H9 (cell line): ENCODE results near the gene KCNK1. TPM values are rescaled to one million over a fixed set of nuclear protein-coding genes. Genes with fewer than 3 reads are reported as not detected.

Source experiments
- DNase-seq: peaks from one replicate; pipeline ENCODE4 v3.0.0-alpha.2; 2017
- H2AFZ ChIP-seq: one replicate; pipeline ENCODE4 v1.6.1; 2013; ENCODE audit warnings: mild to moderate bottlenecking, low read length, control low read depth, moderate library complexity
- H2AK5ac ChIP-seq: 2 replicates; pipeline ENCODE4 v1.6.1; 2013; ENCODE audit warnings: low read length, control low read depth, mixed read lengths; ENCODE audit not compliant: insufficient read length
- H2BK120ac ChIP-seq: one replicate; pipeline ENCODE4 v1.6.1; 2013; ENCODE audit warnings: low read depth, mild to moderate bottlenecking, low read length, control low read depth, inconsistent platforms; ENCODE audit not compliant: poor library complexity, severe bottlenecking
- H2BK12ac ChIP-seq: 2 replicates; pipeline ENCODE4 v1.6.1; 2013; ENCODE audit warnings: low read length, control low read depth, mixed read lengths, low read depth; ENCODE audit not compliant: insufficient read length
- H2BK15ac ChIP-seq: 2 replicates; pipeline ENCODE4 v1.6.1; 2013; ENCODE audit warnings: low read depth, low read length, control low read depth
- H2BK20ac ChIP-seq: one replicate; pipeline ENCODE4 v1.6.1; 2013; ENCODE audit warnings: low read depth, mild to moderate bottlenecking, low read length, control low read depth, inconsistent platforms; ENCODE audit not compliant: poor library complexity, severe bottlenecking
- H2BK5ac ChIP-seq: 2 replicates; pipeline ENCODE4 v1.6.1; 2013; ENCODE audit warnings: low read length, control low read depth, mixed read lengths; ENCODE audit not compliant: insufficient read length
- H3K14ac ChIP-seq: 2 replicates; pipeline ENCODE4 v1.6.1; 2013; ENCODE audit warnings: low read length, control low read depth; ENCODE audit not compliant: insufficient read depth
- H3K18ac ChIP-seq: 2 replicates; pipeline ENCODE4 v1.6.1; 2013; ENCODE audit warnings: low read depth, mild to moderate bottlenecking, mixed read lengths, low read length, control low read depth; ENCODE audit not compliant: insufficient read length
- H3K23ac ChIP-seq: 2 replicates; pipeline ENCODE4 v1.6.1; 2013; ENCODE audit warnings: low read length, control low read depth, mixed read lengths, low read depth; ENCODE audit not compliant: insufficient read length
- H3K23me2 ChIP-seq: 2 replicates; pipeline ENCODE4 v1.6.1; 2013; ENCODE audit warnings: low read depth, mild to moderate bottlenecking, mixed read lengths, low read length, control low read depth; ENCODE audit not compliant: insufficient read length, poor library complexity, severe bottlenecking
- H3K27ac ChIP-seq: 2 replicates; pipeline ENCODE4 v1.5.1; 2013; ENCODE audit warnings: low read length, control low read depth, mixed read lengths, low read depth; ENCODE audit not compliant: insufficient read length
- H3K27me3 ChIP-seq: 2 replicates; pipeline ENCODE4 v1.6.1; 2013; ENCODE audit warnings: low read length, control low read depth, inconsistent platforms; ENCODE audit not compliant: insufficient read depth
- H3K4ac ChIP-seq: 2 replicates; pipeline ENCODE4 v1.6.1; 2013; ENCODE audit warnings: low read depth, mild to moderate bottlenecking, control low read depth, inconsistent platforms, low read length, moderate library complexity
- H3K4me1 ChIP-seq: 2 replicates; pipeline ENCODE4 v1.6.1; 2013; ENCODE audit warnings: low read length, control low read depth, inconsistent platforms; ENCODE audit not compliant: insufficient read depth
- H3K4me2 ChIP-seq: 2 replicates; pipeline ENCODE4 v1.6.1; 2013; ENCODE audit warnings: low read length, control low read depth, mixed read lengths; ENCODE audit not compliant: insufficient read length, insufficient read depth
- H3K56ac ChIP-seq: 2 replicates; pipeline ENCODE4 v1.6.1; 2013; ENCODE audit warnings: low read depth, mild to moderate bottlenecking, mixed read lengths, low read length, control low read depth; ENCODE audit not compliant: insufficient read length
- H3K79me1 ChIP-seq: 2 replicates; pipeline ENCODE4 v1.6.1; 2013; ENCODE audit warnings: low read depth, mild to moderate bottlenecking, moderate library complexity, low read length, control low read depth, inconsistent platforms; ENCODE audit not compliant: insufficient read depth, poor library complexity, severe bottlenecking
- H3K79me2 ChIP-seq: 2 replicates; pipeline ENCODE4 v1.6.1; 2013; ENCODE audit warnings: low read length, control low read depth, inconsistent platforms; ENCODE audit not compliant: insufficient read depth
- H3K9ac ChIP-seq: 2 replicates; pipeline ENCODE4 v1.6.1; 2013; ENCODE audit warnings: low read length, control low read depth, mixed read lengths; ENCODE audit not compliant: insufficient read length; ENCODE audit errors: extremely low read depth
- H3K9me3 ChIP-seq: one replicate; pipeline ENCODE4 v1.6.1; 2013; ENCODE audit warnings: low read depth, low read length, inconsistent platforms; ENCODE audit not compliant: control insufficient read depth
- H3T11ph ChIP-seq: one replicate; pipeline ENCODE4 v1.6.1; 2013; ENCODE audit warnings: mild to moderate bottlenecking, low read length, control low read depth, inconsistent platforms
- H4K20me1 ChIP-seq: one replicate; pipeline ENCODE4 v1.6.1; 2013; ENCODE audit not compliant: control insufficient read depth, insufficient read length, insufficient read depth
- H4K5ac ChIP-seq: 2 replicates; pipeline ENCODE4 v1.6.1; 2013; ENCODE audit warnings: low read depth, mild to moderate bottlenecking, mixed read lengths, low read length, control low read depth; ENCODE audit not compliant: insufficient read length
- H4K8ac ChIP-seq: replicated peaks from 2 replicates; pipeline ENCODE4 v1.6.1; 2013; ENCODE audit warnings: low read length, control low read depth, mixed read lengths, low read depth; ENCODE audit not compliant: insufficient read length
- H4K91ac ChIP-seq: 2 replicates; pipeline ENCODE4 v1.6.1; 2013; ENCODE audit warnings: low read depth, mild to moderate bottlenecking, moderate library complexity, mixed read lengths, low read length, control low read depth; ENCODE audit not compliant: insufficient read length
- H3K27ac Mint-ChIP-seq, 3 experiments: 2 replicates in 2 of 3; 3 replicates in 1 of 3; pipeline ENCODE4 v1.8.0; 2020 to 2021; ENCODE audit warnings: mixed read lengths in 3 of 3, mild to moderate bottlenecking in 1 of 3, moderate library complexity in 1 of 3
- H3K27me3 Mint-ChIP-seq: 2 replicates; pipeline ENCODE4 v1.8.0; 2021; ENCODE audit warnings: low read depth, mild to moderate bottlenecking, moderate library complexity, mixed read lengths
- H3K36me3 Mint-ChIP-seq, 3 experiments: 2 replicates in 2 of 3; 3 replicates in 1 of 3; pipeline ENCODE4 v1.8.0; 2020 to 2021; ENCODE audit warnings: low read depth in 3 of 3, mixed read lengths in 3 of 3; ENCODE audit not compliant: insufficient read depth in 1 of 3
- H3K4me1 Mint-ChIP-seq, 2 experiments: 2 replicates each; pipeline ENCODE4 v1.8.0; 2020; ENCODE audit warnings: mixed read lengths in 2 of 2
- H3K4me3 Mint-ChIP-seq, 2 experiments: 2 replicates in 1 of 2; 3 replicates in 1 of 2; pipeline ENCODE4 v1.8.0; 2020 to 2021; ENCODE audit warnings: mild to moderate bottlenecking in 2 of 2, mixed read lengths in 2 of 2, moderate library complexity in 1 of 2
- H3K9me3 Mint-ChIP-seq, 2 experiments: 2 replicates in 1 of 2; 3 replicates in 1 of 2; pipeline ENCODE4 v1.8.0; 2020; ENCODE audit warnings: mild to moderate bottlenecking in 2 of 2, mixed read lengths in 2 of 2, moderate library complexity in 1 of 2
- WGBS: extraction: QIAGEN DNeasy Blood & Tissue Kit; methylation state at CpG from one replicate; pipeline ENCODE4 v1.1.7; 2013; ENCODE audit warnings: missing lambda C conversion rate, low lambda C conversion rate, mixed read lengths; ENCODE audit not compliant: insufficient read length; ENCODE audit errors: extremely low coverage; 5-methylcytosine and 5-hydroxymethylcytosine counted together
- total RNA-seq: library from RNA; stranded (reverse); gene quantifications from 2 replicates; pipeline ENCODE4 v1.2.1, GENCODE V29; 2021
- TF ChIP-seq, protein P1 (sequence below): fragments of 200-600 bp; sonication (generic); conservative IDR thresholded peaks from 3 replicates; pipeline ENCODE4 v1.8.0; 2021; ENCODE audit warnings: antibody characterized with exemption, mild to moderate bottlenecking

KCNK1 gene
- total RNA-seq, 1 experiment from 2014 or later: 9.9 TPM

DNA sequence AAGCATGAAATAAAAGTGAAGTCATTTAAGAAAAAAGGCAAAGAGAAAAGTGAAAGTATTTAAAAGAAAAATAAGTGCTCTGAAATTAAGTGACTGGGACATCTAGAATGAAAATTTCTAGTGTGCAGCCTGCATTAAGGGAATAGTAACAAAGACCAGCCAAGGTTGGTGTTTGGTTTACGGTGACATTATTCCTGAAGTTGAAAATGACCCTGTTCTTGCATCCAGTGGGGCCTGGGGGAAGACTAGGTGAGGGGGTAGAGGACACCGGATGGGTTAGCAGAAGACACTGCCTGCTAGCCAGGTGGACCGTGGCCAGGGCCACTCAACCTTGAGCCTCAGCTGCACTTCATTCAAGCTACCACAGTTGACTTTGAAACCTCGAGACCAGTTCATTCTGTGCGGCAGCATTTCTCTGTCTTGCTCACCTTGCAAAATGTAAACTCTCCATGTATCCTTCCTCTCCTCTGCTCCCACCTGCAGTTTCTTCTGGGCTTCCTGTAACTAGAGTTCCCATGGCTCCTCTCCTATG is 14.3 kb upstream of the KCNK1 start:
- Histone ChIP-seq H2BK12ac (no peak overlapping the region), H2BK15ac (no peak overlapping the region), H3K14ac (no peak overlapping the region), H2AFZ (no peak overlapping the region), H4K20me1 (no peaks in the 10 kb centered on the region), H3K4ac (no peak overlapping the region), H3T11ph (no peak overlapping the region), H4K8ac (no peak overlapping the region), H2AK5ac (no peak overlapping the region), H3K27ac (no peak overlapping the region), H4K91ac (no peak overlapping the region), H3K9me3 (no peaks in the 10 kb centered on the region), H2BK5ac (no peak overlapping the region), H3K4me2 (no peak overlapping the region), H3K9ac (no peak overlapping the region), H3K79me2 (no peaks in the 10 kb centered on the region), H3K79me1 (no peaks in the 10 kb centered on the region), H3K18ac (no peak overlapping the region), H2BK20ac (no peak overlapping the region), H3K23ac (no peak overlapping the region), H4K5ac (no peak overlapping the region), H3K4me1 (no peaks in the 10 kb centered on the region), H2BK120ac (no peak overlapping the region), H3K23me2 (no peaks in the 10 kb centered on the region), H3K56ac (no peak overlapping the region), H3K27me3 (no peaks in the 10 kb centered on the region)
- TF ChIP-seq, protein P1, sequence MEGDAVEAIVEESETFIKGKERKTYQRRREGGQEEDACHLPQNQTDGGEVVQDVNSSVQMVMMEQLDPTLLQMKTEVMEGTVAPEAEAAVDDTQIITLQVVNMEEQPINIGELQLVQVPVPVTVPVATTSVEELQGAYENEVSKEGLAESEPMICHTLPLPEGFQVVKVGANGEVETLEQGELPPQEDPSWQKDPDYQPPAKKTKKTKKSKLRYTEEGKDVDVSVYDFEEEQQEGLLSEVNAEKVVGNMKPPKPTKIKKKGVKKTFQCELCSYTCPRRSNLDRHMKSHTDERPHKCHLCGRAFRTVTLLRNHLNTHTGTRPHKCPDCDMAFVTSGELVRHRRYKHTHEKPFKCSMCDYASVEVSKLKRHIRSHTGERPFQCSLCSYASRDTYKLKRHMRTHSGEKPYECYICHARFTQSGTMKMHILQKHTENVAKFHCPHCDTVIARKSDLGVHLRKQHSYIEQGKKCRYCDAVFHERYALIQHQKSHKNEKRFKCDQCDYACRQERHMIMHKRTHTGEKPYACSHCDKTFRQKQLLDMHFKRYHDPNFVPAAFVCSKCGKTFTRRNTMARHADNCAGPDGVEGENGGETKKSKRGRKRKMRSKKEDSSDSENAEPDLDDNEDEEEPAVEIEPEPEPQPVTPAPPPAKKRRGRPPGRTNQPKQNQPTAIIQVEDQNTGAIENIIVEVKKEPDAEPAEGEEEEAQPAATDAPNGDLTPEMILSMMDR: no peak
- H3K36me3 Mint-ChIP-seq: no peaks in the 10 kb centered on the region
- WGBS: no CpG with 5 or more reads among the region's 5 CpGs
- peaks cover 3 to 4% of the 10 kb centered on the region in 2 experiments for H3K4me1 Mint-ChIP-seq
- no peak overlapping the region for H3K4me3 Mint-ChIP-seq
- peaks cover 10% of the 10 kb centered on the region for H3K27me3 Mint-ChIP-seq
- no peaks in the 10 kb centered on the region for H3K9me3 Mint-ChIP-seq
- no peak for DNase-seq
- no peak overlapping the region for H3K27ac Mint-ChIP-seq
